Eye (tissue), 1 donor: ENCODE data around the gene ZNF785.
A peak's percentile ranks its signal among the peaks of the same experiment; 100 is the strongest.
"Not testable (repeated sequence)": the region's sequence is repeated elsewhere in the genome, so short reads cannot be mapped to it uniquely, and the experiment has no call there.

Source experiments
- DNase-seq: peaks from one replicate; pipeline ENCODE4 v3.0.0-alpha.2; 2015

The ZNF785 gene

DNA sequence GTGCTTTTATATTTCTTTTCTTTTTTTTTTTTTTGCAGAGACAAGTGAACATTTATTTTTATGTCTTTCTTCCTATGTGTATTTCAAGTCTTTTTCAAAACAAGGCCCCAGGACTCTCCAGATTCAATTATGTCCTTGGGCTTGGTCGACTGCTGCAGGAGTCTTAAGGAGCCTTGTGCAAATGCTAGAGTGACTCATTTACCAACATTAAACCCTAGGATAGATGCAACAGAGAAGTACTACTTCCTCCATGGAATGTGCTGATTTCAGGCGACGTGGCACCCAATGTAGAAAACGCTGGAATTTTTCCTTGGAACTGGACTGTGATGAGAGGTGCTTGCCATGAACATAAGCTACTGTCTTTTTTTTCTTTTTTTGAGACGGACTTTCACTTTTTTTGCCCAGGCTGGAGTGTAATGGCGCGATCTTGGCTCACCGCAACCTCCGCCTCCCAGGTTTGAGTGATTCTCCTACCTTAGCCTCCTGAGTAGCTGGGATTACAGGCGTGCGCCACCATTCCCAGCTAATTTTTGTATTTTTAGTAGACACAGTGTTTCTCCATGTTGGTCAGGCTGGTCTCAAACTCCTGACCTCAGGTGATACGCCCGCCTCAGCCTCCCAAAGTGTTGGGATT lies 49.0 kb downstream of the ZNF785 start:
- DNase-seq, result not testable (repeated sequence)

DNA sequence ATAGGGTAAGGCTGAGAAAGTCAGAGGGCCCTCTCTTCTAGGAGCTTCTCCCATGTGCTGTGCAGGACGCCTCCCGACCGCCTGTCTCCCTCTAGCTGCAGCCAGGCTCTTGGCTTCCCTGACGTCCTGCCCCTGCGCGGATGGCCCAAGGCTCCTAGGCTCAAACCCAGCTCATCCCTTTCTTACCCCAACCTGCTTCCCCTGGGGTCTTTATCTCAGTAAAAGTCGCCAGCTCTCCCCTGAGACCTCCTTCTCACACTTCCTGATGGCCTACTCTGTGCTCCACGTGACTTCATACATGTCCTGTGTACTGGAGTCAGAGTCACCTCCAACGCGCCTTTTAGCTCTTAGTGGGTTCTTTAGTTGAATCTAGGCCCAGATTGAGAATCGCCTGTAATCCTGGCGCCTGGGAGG lies 49.7 kb downstream of the ZNF785 start:
- DNase-seq, result peak; percentile 89

DNA sequence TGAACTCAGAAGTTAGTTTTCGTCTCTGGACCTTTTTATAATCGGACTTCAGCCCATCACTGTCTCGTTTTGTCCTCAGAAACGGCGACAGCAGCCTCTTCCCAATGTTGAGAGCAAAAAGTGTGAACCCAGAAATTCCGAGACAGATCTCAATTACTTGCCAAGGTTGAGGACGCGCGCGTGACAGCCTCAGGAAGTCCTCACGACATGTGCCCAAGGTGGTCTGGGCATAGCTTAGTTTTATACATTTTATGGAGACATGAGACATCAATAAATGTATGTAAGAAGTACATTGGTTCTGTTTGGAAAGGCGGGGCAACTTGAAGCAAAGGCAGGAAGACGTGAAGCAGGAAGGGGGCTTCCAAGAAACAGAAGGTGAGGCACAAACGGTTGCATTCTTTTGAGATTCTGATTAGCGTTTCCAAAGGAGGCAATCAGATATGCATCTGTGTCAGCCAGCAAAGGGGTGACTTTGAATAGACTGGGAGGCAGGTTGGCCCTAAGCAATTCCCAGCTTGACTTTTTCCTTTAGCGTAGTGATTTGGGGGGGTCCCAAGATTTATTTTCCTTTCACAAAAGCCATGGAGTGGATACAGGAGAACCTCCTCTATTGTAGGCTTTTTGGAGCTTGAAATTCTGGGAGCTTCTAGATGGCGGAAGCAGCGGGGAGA lies 50.3 kb downstream of the ZNF785 start:
- no peak for DNase-seq

DNA sequence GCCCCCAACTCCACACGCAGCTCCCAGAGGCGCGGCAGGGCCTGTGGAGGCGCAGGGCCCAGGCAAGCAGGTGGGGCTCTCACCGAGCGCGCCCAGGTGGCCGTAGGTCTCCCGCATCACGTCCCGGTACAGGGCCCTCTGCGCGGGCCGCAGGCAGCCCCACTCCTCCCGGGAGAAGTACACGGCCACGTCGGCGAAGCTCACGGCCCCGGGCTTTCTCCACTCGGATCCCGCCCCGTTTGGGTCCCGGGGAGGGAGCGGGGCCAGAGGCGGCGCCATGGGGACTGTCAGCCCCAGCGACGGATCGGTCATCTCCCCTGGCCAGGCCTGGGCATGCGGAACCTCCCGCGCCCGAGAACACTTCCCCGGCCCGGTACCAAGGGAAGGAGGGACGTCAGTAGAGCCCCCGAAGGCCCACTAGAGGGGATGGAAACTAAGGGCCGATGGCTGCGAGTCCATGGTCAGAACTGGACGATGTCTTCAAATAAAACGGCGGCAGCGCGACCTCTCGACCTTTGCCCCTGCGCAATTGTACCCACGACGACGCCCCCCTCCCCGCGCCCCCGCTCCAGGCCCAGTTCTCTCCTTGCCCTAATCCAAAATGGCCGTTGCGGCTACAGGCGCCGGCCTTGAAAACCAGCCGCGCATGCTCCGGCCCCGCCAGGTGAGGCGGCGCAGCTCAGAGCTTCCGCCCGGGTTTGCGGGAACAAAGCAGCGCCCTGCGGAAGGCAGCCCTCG lies 51.0 kb downstream of the ZNF785 start, which contains the start of gene ZNF747:
ZNF747 (minus strand) TSS at position 491 of the 738 bp plus-strand sequence; CDS start at position 312, 179 bp downstream.
- peak; percentile 98 for DNase-seq

DNA sequence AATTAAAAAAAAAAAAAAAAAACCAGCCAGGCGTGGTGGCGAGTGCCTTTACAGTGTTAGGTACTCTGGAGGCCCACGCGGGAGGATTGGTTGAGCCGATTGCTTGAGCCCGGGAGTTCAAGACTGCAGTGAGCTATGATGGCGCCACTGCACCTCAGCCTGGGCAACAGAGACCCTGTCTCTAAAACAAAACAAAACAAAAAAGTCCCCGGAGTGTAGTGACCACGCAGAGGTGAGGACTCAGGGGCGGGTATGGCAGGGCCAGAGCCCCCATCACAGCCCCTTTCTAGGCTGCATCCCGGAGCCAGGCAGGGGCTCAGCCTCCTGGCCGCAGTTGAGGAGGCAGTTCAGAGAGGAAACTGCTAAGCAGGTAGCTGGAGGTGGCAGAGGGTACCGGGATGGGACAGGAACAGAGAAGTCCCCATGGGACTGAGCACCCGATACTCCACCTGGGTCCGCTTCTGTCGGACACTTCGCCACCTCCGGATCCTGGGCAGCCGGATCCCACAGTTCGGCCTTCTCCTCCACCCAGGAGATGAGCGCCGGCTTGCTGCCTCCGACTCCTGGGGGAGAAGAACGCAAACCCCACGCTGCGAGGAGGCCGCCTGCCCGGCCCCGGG lies 51.6 kb downstream of the ZNF785 start:
- peak; percentile 22 for DNase-seq

DNA sequence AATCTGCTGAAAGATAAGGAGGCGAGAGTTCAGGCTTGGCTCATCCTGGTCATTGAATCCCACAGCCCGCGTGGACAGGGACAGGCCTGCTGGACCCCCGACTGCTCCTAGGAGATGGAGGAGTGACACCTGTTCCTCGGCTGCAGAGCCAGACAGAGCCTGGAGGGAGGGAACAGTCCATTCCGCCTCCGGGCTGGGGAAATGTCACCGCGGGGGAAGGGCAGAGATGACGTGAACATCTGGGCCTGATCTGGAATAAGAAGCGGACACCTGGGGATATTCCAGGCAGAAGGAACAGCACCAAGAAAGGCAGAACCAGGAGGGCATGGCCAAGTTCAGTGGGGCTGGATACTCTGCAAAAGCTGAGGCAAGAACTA lies 52.4 kb downstream of the ZNF785 start:
- no peak for DNase-seq

DNA sequence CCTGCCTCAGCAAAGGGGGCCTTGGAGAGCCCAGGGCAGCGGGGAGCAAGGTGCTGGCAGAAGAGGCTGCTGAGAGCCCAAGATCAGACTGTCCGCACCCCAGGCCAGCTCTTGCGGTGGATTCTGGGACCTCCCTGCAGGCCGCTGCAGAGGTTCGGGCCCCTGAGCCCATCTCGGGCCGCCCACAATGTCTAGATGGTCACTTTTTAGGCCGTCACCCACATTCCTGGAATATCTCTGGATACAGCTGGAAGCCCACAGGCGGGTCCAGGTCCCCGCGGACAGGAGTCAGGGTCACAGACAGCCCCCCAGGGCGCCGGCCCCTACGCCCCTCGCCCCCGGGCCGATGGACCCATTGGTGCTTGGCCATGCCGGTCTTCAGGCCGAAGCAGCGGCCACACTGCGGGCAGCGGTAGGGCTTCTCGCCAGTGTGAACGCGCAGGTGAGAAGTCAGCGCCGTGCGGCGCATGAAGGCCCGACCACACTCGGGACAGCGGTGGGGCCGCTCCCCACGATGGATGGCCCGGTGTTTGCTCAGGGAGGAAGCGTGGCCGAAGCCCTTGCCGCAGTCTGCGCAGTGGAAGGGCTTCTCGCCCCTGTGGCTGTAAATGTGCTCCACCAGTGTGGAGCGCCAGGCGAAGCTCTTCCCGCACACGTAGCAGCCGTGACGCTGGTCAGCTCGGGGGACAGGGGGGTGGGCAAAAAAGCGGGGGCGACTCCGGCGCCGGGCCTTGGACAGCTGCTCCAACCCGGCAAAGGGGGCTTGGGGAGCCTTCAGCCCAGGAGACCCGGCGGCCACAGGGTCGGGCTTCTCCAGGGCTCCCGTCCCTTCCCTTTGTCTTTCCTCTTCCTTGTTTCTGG lies 53.0 kb downstream of the ZNF785 start:
- no peak for DNase-seq
